ENCODE measurements around the gene PLEKHG3.

The PLEKHG3 gene

GRCh38 chr14:64732536-64733120, 28.4 kb downstream of the PLEKHG3 start:
- Histone ChIP-seq H3K36me3 (peaks cover 50% of the 10 kb centered on the region), H3K9me3 (no peaks in the 10 kb centered on the region), H3K4me3 (ENCODE audit: low read depth, low read length) (no peak overlapping the region), H3K4me1 (no peaks in the 10 kb centered on the region), H3K27me3 (no peaks in the 10 kb centered on the region)
- no peak for DNase-seq
- TF ChIP-seq CTCF (IDR thresholded peaks at IDR 0.05; ENCODE audit: low read depth, low read length): no peak

- Histone ChIP-seq H3K36me3 (peaks cover 43% of the 10 kb centered on the region), H3K4me3 (ENCODE audit: low read depth, low read length) (no peak overlapping the region), H3K9me3 (no peaks in the 10 kb centered on the region), H3K27me3 (no peaks in the 10 kb centered on the region), H3K4me1 (no peaks in the 10 kb centered on the region)
- no peak for DNase-seq
- no peak for TF ChIP-seq CTCF (IDR thresholded peaks at IDR 0.05; ENCODE audit: low read depth, low read length)
Measured at GRCh38 chr14:64733321-64733720, 29.1 kb downstream of the PLEKHG3 start.

GRCh38 chr14:64733899-64734298, 29.7 kb downstream of the PLEKHG3 start:
- no peak overlapping the region for H3K4me3 ChIP-seq (ENCODE audit: low read depth, low read length)
- DNase-seq: no peak
- TF ChIP-seq CTCF (IDR thresholded peaks at IDR 0.05; ENCODE audit: low read depth, low read length): no peak
- no peaks in the 10 kb centered on the region for H3K4me1 ChIP-seq
- H3K9me3 ChIP-seq: no peaks in the 10 kb centered on the region
- peaks cover 41% of the 10 kb centered on the region for H3K36me3 ChIP-seq
- no peaks in the 10 kb centered on the region for H3K27me3 ChIP-seq

- no peak for DNase-seq
- Histone ChIP-seq H3K36me3 (peaks cover 45% of the 10 kb centered on the region), H3K4me1 (no peaks in the 10 kb centered on the region), H3K4me3 (ENCODE audit: low read depth, low read length) (no peak overlapping the region), H3K27me3 (no peaks in the 10 kb centered on the region), H3K9me3 (no peaks in the 10 kb centered on the region)
- no peak for TF ChIP-seq CTCF (IDR thresholded peaks at IDR 0.05; ENCODE audit: low read depth, low read length)
Measured at GRCh38 chr14:64734990-64735389, 30.8 kb downstream of the PLEKHG3 start.

GRCh38 chr14:64736271-64737169, 32.3 kb downstream of the PLEKHG3 start:
- peaks cover 50% of the 10 kb centered on the region for H3K36me3 ChIP-seq
- no peak for DNase-seq

More at GRCh38 chr14:64736271-64737169, 32.3 kb downstream of the PLEKHG3 start:
- H3K9me3 ChIP-seq: no peaks in the 10 kb centered on the region
- H3K4me3 ChIP-seq (ENCODE audit: low read depth, low read length): no peak overlapping the region
- H3K4me1 ChIP-seq: no peaks in the 10 kb centered on the region
- TF ChIP-seq CTCF (IDR thresholded peaks at IDR 0.05; ENCODE audit: low read depth, low read length): peak; percentile 25
- no peaks in the 10 kb centered on the region for H3K27me3 ChIP-seq

All from BE2C (cell line).